Parathyroid adenoma (tissue), 2 donors: ENCODE measurements around the gene C19orf12.

Experiments
- H2AFZ ChIP-seq: fragments of 300-600 bp; sonication (generic); one replicate; pipeline ENCODE4 v1.7.0; 2017; ENCODE audit warnings: antibody characterized with exemption, mild to moderate bottlenecking
- H3K27ac ChIP-seq: fragments of 300-600 bp; sonication (generic); one replicate; pipeline ENCODE4 v1.7.0; 2017
- H3K27me3 ChIP-seq: fragments of 300-600 bp; sonication (generic); one replicate; pipeline ENCODE4 v1.7.0; 2017; ENCODE audit warnings: low read length; ENCODE audit not compliant: control insufficient read depth, insufficient read depth
- H3K36me3 ChIP-seq: fragments of 300-600 bp; sonication (generic); one replicate; pipeline ENCODE4 v1.7.0; 2017; ENCODE audit warnings: low read length; ENCODE audit not compliant: control insufficient read depth, insufficient read depth
- H3K4me1 ChIP-seq: fragments of 300-600 bp; sonication (generic); one replicate; pipeline ENCODE4 v1.7.0; 2017; ENCODE audit warnings: control low read depth
- H3K4me2 ChIP-seq: fragments of 300-600 bp; sonication (generic); one replicate; pipeline ENCODE4 v1.7.0; 2017; ENCODE audit warnings: low read length
- H3K4me3 ChIP-seq: fragments of 300-600 bp; sonication (generic); one replicate; pipeline ENCODE4 v1.7.0; 2017; ENCODE audit warnings: low read depth, low read length
- H3K79me2 ChIP-seq: fragments of 300-600 bp; sonication (generic); one replicate; pipeline ENCODE4 v1.7.0; 2017; ENCODE audit warnings: control low read depth
- H3K9ac ChIP-seq: fragments of 300-600 bp; sonication (generic); one replicate; pipeline ENCODE4 v1.7.0; 2017; ENCODE audit warnings: mild to moderate bottlenecking
- H3K9me3 ChIP-seq: fragments of 300-600 bp; sonication (generic); one replicate; pipeline ENCODE4 v1.7.0; 2017; ENCODE audit warnings: low read length; ENCODE audit not compliant: control insufficient read depth
- CTCF ChIP-seq: fragments of 300-600 bp; sonication (generic); IDR thresholded peaks from one replicate; pipeline ENCODE4 v1.7.0; 2017; ENCODE audit warnings: antibody characterized with exemption, mild to moderate bottlenecking
- donor health status: primary hyperparathyroidism.

C19orf12 gene

GRCh38 chr19:29748996-29749849 lies 34.2 kb upstream of the C19orf12 start:
- H3K9me3 ChIP-seq: no peaks in the 10 kb centered on the region
- H3K79me2 ChIP-seq: no peaks in the 10 kb centered on the region
- H3K4me1 ChIP-seq: no peaks in the 10 kb centered on the region
- no peaks in the 10 kb centered on the region for H3K27me3 ChIP-seq
- H3K9ac ChIP-seq: no peak overlapping the region
- no peak for TF ChIP-seq CTCF
- H3K27ac ChIP-seq: no peak overlapping the region
- no peak overlapping the region for H2AFZ ChIP-seq
- H3K4me3 ChIP-seq: no peak overlapping the region
- H3K4me2 ChIP-seq: no peak overlapping the region
- no peaks in the 10 kb centered on the region for H3K36me3 ChIP-seq

- no peak for TF ChIP-seq CTCF
- no peak overlapping the region for H3K27ac ChIP-seq
- H3K79me2 ChIP-seq: no peaks in the 10 kb centered on the region
- H3K9me3 ChIP-seq: no peaks in the 10 kb centered on the region
- H3K4me1 ChIP-seq: no peaks in the 10 kb centered on the region
- H3K4me3 ChIP-seq: no peak overlapping the region
- H2AFZ ChIP-seq: no peak overlapping the region
- no peaks in the 10 kb centered on the region for H3K27me3 ChIP-seq
- no peaks in the 10 kb centered on the region for H3K36me3 ChIP-seq
- no peak overlapping the region for H3K4me2 ChIP-seq
- H3K9ac ChIP-seq: no peak overlapping the region
These were observed 30.2 kb upstream of the C19orf12 start for GRCh38 chr19:29745253-29745652.

- Histone ChIP-seq H3K36me3 (no peaks in the 10 kb centered on the region), H3K4me1 (no peaks in the 10 kb centered on the region), H3K9me3 (no peaks in the 10 kb centered on the region), H2AFZ (no peak overlapping the region), H3K27ac (no peak overlapping the region), H3K4me3 (no peak overlapping the region), H3K4me2 (no peak overlapping the region), H3K27me3 (no peaks in the 10 kb centered on the region), H3K9ac (no peak overlapping the region), H3K79me2 (no peaks in the 10 kb centered on the region)
- TF ChIP-seq CTCF: no peak
These were observed 28.6 kb upstream of the C19orf12 start for GRCh38 chr19:29743681-29744080.

DNA sequence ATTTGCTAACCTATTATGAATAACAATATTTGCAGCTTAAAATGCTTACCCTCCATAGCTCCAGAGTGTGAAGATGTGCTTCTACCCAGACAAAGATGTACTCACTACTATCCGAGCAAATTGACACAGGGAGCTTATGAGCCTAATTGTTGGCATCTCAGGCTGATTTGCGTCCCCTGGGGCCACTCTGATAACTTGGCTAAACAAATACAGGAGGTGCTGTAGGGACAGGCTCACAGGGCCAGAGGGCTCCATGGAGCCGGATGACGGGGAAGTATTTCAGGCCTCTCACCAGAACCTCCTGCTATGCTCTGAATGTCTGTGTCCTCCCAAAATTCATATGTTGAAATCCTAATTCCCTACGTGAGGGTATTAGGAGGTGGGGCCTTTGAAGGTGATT lies 26.7 kb upstream of the C19orf12 start:
- no peak overlapping the region for H3K4me2 ChIP-seq
- TF ChIP-seq CTCF: no peak

DNA sequence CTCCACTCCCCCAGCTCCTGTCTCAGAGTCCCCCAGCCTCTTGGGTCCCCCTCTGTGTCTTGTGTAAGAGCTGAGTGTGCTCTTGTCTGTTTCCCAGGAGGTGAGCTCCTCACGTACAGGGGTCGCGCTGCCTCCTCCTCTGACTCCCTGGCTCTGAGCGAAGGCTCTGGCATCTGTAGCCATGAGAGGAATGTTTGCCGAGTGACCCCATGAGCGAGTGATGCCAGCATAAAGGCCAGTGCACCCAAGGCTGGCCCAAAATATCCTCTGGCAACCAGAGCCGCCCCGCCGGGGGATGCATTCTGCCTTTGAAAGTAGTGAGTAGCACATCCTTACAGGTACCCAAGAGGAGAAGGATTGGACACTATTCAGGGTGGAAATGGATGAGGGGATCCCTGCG lies 26.2 kb upstream of the C19orf12 start:
- H3K4me1 ChIP-seq: no peaks in the 10 kb centered on the region
- H3K27ac ChIP-seq: no peak overlapping the region
- H3K36me3 ChIP-seq: no peaks in the 10 kb centered on the region
- H2AFZ ChIP-seq: no peak overlapping the region
- H3K4me2 ChIP-seq: no peak overlapping the region
- H3K27me3 ChIP-seq: no peaks in the 10 kb centered on the region
- no peaks in the 10 kb centered on the region for H3K79me2 ChIP-seq
- TF ChIP-seq CTCF: no peak
- H3K9ac ChIP-seq: no peak overlapping the region
- no peaks in the 10 kb centered on the region for H3K9me3 ChIP-seq
- no peak overlapping the region for H3K4me3 ChIP-seq

More for the DNA sequence above, 26.7 kb upstream of the C19orf12 start:
- H3K4me1 ChIP-seq: no peaks in the 10 kb centered on the region
- H3K79me2 ChIP-seq: no peaks in the 10 kb centered on the region
- H3K27ac ChIP-seq: no peak overlapping the region
- no peaks in the 10 kb centered on the region for H3K27me3 ChIP-seq
- H3K36me3 ChIP-seq: no peaks in the 10 kb centered on the region
- H3K4me3 ChIP-seq: no peak overlapping the region
- no peaks in the 10 kb centered on the region for H3K9me3 ChIP-seq
- no peak overlapping the region for H3K9ac ChIP-seq
- H2AFZ ChIP-seq: no peak overlapping the region
